Stimulated activated naive CD8-positive, alpha-beta T cell treated with anti-CD3 and anti-CD28 coated beads, Interleukin-15, amount 100 ng/mL, for 72 hours (primary cell): ENCODE results near the gene TRPV2.
"Not testable (repeated sequence)": the region's sequence is repeated elsewhere in the genome, so short reads cannot be mapped to it uniquely, and the experiment has no call there.

Source experiments
- ATAC-seq: fragments of 150-1000 bp; cut with Tn5 transposase; 2 replicates; pipeline ENCODE4 v1.10.0; 2021; ENCODE audit warnings: mild to moderate bottlenecking, moderate library complexity
- DNase-seq, 2 donors: peaks; one replicate each; pipeline ENCODE4 v3.0.0; 2021 to 2022
- H3K27ac Mint-ChIP-seq, 2 donors: one replicate each; pipeline ENCODE4 v1.8.0; 2022; ENCODE audit warnings: mild to moderate bottlenecking in 2 of 2, mixed read lengths in 2 of 2, moderate library complexity in 2 of 2
- H3K27me3 Mint-ChIP-seq: one replicate; pipeline ENCODE4 v1.8.0; 2022; ENCODE audit warnings: mixed read lengths
- H3K4me1 Mint-ChIP-seq: one replicate; pipeline ENCODE4 v1.8.0; 2022; ENCODE audit warnings: mild to moderate bottlenecking, mixed read lengths
- H3K4me3 Mint-ChIP-seq, 2 donors: one replicate each; pipeline ENCODE4 v1.8.0; 2022; ENCODE audit warnings: mild to moderate bottlenecking in 2 of 2, mixed read lengths in 2 of 2, moderate library complexity in 1 of 2
- H3K9me3 Mint-ChIP-seq, 2 donors: one replicate each; pipeline ENCODE4 v1.8.0; 2022; ENCODE audit warnings: mixed read lengths in 2 of 2

The TRPV2 gene

DNA sequence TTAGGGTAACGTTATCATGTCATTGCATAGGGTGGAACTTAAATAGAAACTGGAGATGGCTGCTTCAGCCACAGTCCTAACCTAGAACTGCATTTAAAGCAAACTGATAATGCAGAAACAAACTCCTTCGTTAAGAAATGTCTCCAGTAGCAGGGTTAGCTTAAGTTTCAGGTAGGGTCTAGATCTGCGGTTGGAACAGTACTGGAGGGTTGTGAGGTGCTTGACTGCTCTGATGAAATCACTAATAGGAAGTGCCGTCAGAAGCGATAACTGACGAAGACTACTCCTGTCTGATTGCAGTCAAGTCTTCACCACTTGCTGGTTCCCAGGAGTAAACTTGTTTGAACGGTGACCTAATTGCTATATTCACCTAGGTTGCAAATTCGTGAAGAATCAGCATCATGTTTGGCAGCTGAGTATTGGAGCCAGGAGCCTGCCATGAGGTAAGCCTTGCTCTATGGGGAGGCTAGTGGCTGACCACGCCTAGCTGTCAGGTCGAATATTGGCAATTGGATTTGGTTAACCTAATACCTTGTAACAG is 24.5 kb downstream of the TRPV2 start:
- peak; percentile 42 for ATAC-seq
- H3K27me3 Mint-ChIP-seq = no peaks in the 10 kb centered on the region
- peak overlapping the region; percentile 98 to 99 for H3K4me3 Mint-ChIP-seq
- H3K27ac Mint-ChIP-seq = peak overlapping the region; percentile 99 to 100
- no peaks in the 10 kb centered on the region for H3K9me3 Mint-ChIP-seq
- H3K4me1 Mint-ChIP-seq = peaks cover 66% of the 10 kb centered on the region
- DNase-seq = peak; percentile 24 to 40

DNA sequence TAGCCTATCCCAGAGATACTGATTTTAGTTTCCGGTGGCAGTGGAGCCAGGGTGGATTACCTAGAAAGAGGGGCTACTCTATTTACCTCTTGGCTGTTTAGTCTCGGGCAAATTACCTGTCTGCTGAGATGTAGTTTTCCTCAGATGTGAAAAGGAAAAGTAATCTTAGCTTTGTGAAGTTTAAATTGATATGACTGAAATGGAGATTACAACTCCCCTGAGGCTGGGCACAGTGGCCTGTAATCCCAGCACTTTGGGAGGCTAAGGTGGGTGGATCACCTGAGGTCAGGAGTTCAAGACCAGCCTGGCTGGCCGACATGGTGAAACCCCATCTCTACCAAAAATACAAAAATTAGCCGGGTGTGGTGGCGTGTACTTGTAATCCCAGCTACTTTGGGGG is 25.0 kb downstream of the TRPV2 start:
- peak overlapping the region; percentile 98 to 99 for H3K4me3 Mint-ChIP-seq
- not testable (repeated sequence) for H3K27me3 Mint-ChIP-seq, ATAC-seq, H3K9me3 Mint-ChIP-seq, DNase-seq
- H3K27ac Mint-ChIP-seq = peak overlapping the region; percentile 99 to 100
- peaks cover 68% of the 10 kb centered on the region for H3K4me1 Mint-ChIP-seq

- DNase-seq (no peak), ATAC-seq (no peak)
- Mint-ChIP-seq H3K27me3 (no peaks in the 10 kb centered on the region), H3K4me3 (peak overlapping the region; percentile 98 to 99), H3K4me1 (peaks cover 72% of the 10 kb centered on the region), H3K9me3 (no peaks in the 10 kb centered on the region), H3K27ac (peak overlapping the region; percentile 90 to 99)
Measured at GRCh38 chr17:16440901-16441629, 25.7 kb downstream of the TRPV2 start.

DNA sequence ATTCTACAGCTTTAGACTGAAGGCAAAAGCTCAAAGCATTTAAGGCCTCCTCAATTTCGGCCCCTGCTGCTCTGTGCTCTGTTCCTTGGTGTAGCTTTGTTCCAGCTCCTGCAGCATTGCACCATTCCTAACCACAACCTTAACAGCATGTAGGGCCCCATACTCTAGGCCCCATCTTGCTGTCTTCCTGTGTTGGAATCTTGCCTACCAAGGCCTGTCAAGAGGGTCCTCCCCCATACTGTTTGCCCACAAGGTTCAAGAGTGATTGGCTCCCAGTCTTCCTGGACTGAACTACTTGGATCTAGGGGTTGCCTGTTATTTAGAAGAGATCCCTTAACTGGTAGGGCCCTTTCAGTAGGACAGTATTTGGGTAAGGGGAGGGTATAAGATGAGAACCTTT is 26.8 kb downstream of the TRPV2 start:
- peaks cover 75% of the 10 kb centered on the region for H3K4me1 Mint-ChIP-seq
- ATAC-seq (no peak), DNase-seq (no peak)
- H3K27ac Mint-ChIP-seq = peak overlapping the region; percentile 82 to 90
- peak overlapping the region; percentile 98 to 99 for H3K4me3 Mint-ChIP-seq
- H3K9me3 Mint-ChIP-seq = no peaks in the 10 kb centered on the region
- H3K27me3 Mint-ChIP-seq = no peaks in the 10 kb centered on the region

DNA sequence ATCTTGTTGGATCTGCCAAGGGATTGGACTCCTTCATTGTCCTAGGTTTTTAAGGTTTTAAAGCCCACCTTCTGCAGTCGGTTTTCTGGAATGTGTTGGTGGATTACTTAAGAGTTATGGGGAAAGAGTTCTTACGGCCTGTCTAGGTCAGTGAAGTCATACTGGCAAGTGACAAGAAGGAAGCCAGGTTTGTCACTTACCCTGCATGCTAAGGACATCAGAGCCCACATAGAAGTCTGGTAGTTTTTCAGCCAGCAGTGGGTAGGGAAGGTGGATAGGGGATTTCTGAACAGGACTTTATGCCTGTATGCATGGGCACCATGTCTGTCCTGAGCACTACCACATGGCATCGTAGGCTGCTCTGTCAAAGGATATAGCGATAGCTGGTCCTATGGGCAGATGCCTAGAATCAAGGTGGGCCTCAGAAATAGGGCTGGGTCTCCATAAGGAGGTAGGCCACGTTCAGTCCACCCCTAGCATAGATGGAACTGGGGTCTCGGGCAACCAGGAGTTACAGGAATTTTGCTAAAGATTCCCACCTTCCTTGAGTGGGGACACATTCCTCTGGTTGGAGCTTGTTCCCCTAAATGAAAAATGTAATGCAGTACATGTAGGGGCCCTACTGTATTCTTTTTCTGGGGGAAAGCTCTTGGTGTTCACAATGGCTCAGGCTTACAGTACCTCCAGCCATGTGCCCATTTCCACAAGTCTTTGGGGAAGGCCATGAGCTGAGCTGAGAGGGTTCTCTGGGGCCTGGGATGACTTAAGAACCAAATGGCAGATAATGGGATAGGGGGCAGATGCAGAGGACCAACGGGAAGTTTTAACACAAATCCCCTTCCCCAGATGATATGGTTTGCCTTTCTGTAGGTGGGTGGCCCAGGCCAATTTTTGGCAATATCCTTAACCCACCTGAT is 27.5 kb downstream of the TRPV2 start:
- ATAC-seq = no peak
- peaks cover 75% of the 10 kb centered on the region for H3K4me1 Mint-ChIP-seq
- peak overlapping the region; percentile 98 to 99 for H3K4me3 Mint-ChIP-seq

GRCh38 chr17:16443511-16444257 is 28.3 kb downstream of the TRPV2 start:
- no peak for ATAC-seq
- no peaks in the 10 kb centered on the region for H3K9me3 Mint-ChIP-seq
- peak overlapping the region; percentile 7 to 76 for H3K27ac Mint-ChIP-seq
- peaks cover 77% of the 10 kb centered on the region for H3K4me1 Mint-ChIP-seq
- H3K4me3 Mint-ChIP-seq = no peak overlapping the region
- H3K27me3 Mint-ChIP-seq = no peaks in the 10 kb centered on the region
- DNase-seq = no peak

More for the DNA sequence above, 27.5 kb downstream of the TRPV2 start:
- DNase-seq = no peak
- Mint-ChIP-seq H3K27me3 (no peaks in the 10 kb centered on the region), H3K9me3 (no peaks in the 10 kb centered on the region), H3K27ac (peak overlapping the region; percentile 82 to 90)

GRCh38 chr17:16444258-16444886 is 29.0 kb downstream of the TRPV2 start:
- H3K4me1 Mint-ChIP-seq = peaks cover 84% of the 10 kb centered on the region
- H3K9me3 Mint-ChIP-seq = no peaks in the 10 kb centered on the region
- no peaks in the 10 kb centered on the region for H3K27me3 Mint-ChIP-seq
- H3K4me3 Mint-ChIP-seq = no peak overlapping the region
- peak overlapping the region in 1 of 2 donors; percentile 76 for H3K27ac Mint-ChIP-seq
- no peak for ATAC-seq
- no peak for DNase-seq

DNA sequence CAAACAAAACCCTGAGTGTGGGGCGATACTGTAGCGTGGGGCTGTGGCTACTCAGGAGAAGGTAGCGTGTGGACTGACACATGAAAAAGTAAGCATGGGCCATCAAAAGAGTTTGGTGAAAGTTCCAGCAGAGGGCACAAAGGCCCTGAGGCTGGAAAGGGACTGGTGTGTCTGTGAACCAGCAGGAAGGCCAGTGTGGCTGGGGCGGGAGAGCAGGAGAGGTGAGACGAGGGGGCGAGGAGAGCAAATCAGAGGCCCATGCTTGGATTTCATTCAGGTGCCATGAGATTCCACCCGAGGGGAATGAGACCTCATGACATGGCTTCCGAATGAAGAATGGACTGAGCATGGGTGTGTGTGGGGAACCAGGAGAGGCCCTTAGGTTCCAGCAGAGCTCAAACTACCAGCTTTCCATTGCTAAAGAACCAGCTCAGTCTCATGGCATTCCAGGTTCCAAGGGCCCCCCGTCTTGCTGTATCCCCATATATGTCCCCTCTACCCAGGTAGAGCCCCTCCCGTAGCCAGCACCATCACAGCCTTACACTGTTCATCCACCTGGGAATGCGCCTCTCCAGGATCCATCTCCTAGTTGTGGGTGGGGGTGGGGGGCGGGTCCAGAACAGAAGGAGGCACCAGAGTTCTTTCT is 31.1 kb downstream of the TRPV2 start:
- no peaks in the 10 kb centered on the region for H3K9me3 Mint-ChIP-seq
- DNase-seq = no peak
- H3K27ac Mint-ChIP-seq = peak overlapping the region in 1 of 2 donors; percentile 28
- H3K27me3 Mint-ChIP-seq = no peaks in the 10 kb centered on the region
- peaks cover 92% of the 10 kb centered on the region for H3K4me1 Mint-ChIP-seq
- ATAC-seq = no peak
- no peak overlapping the region for H3K4me3 Mint-ChIP-seq

- Mint-ChIP-seq H3K27me3 (no peaks in the 10 kb centered on the region), H3K27ac (peak overlapping the region; percentile 57 to 74), H3K4me1 (peaks cover 79% of the 10 kb centered on the region), H3K4me3 (no peak overlapping the region), H3K9me3 (no peaks in the 10 kb centered on the region)
- no peak for DNase-seq
- no peak for ATAC-seq
Measured at GRCh38 chr17:16447676-16448075, 32.3 kb downstream of the TRPV2 start.

- ATAC-seq (no peak), DNase-seq (no peak)
- Mint-ChIP-seq H3K27me3 (no peaks in the 10 kb centered on the region), H3K4me3 (no peak overlapping the region), H3K9me3 (no peaks in the 10 kb centered on the region), H3K4me1 (peaks cover 78% of the 10 kb centered on the region), H3K27ac (no peak overlapping the region)
Measured at GRCh38 chr17:16448490-16448889, 33.1 kb downstream of the TRPV2 start.

- H3K27ac Mint-ChIP-seq = no peak overlapping the region
- peaks cover 76% of the 10 kb centered on the region for H3K4me1 Mint-ChIP-seq
- no peak overlapping the region for H3K4me3 Mint-ChIP-seq
- no peaks in the 10 kb centered on the region for H3K27me3 Mint-ChIP-seq
- ATAC-seq (peak; percentile 72), DNase-seq (no peak)
- no peaks in the 10 kb centered on the region for H3K9me3 Mint-ChIP-seq
Measured at GRCh38 chr17:16449121-16449570, 33.8 kb downstream of the TRPV2 start.

- Mint-ChIP-seq H3K27ac (peak overlapping the region in 1 of 2 donors; percentile 89), H3K4me3 (no peak overlapping the region), H3K4me1 (peaks cover 74% of the 10 kb centered on the region), H3K9me3 (no peaks in the 10 kb centered on the region), H3K27me3 (no peaks in the 10 kb centered on the region)
- DNase-seq (no peak), ATAC-seq (no peak)
Measured at GRCh38 chr17:16450028-16450427, 34.7 kb downstream of the TRPV2 start.

DNA sequence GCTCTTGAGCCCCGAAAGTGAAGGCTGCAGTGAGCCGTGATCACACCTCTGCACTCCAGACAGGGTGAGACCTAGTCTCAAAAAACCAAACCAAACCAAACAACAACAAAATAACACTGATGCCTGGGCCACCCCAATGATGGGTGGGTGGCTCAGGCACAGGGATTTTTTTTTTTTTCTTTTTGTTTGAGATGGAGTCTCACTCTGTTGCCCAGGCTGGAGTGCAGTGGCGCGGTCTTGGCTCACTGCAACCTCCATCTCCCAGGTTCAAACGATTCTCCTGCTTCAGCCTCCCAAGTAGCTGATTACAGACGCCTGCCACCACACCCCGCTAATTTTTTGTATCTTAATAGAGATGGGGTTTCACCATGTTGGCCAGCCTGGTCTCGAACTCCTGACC is 36.9 kb downstream of the TRPV2 start:
- H3K4me1 Mint-ChIP-seq = peaks cover 54% of the 10 kb centered on the region
- H3K27ac Mint-ChIP-seq, H3K4me3 Mint-ChIP-seq, ATAC-seq, DNase-seq, H3K27me3 Mint-ChIP-seq, H3K9me3 Mint-ChIP-seq: not testable (repeated sequence)

- ATAC-seq = peak; percentile 3
- peaks cover 44% of the 10 kb centered on the region for H3K4me1 Mint-ChIP-seq
- DNase-seq = no peak
- H3K27ac Mint-ChIP-seq = peak overlapping the region in 1 of 2 donors; percentile 80
- no peaks in the 10 kb centered on the region for H3K9me3 Mint-ChIP-seq
- no peaks in the 10 kb centered on the region for H3K27me3 Mint-ChIP-seq
- no peak overlapping the region for H3K4me3 Mint-ChIP-seq
Measured at GRCh38 chr17:16453493-16453851, 38.1 kb downstream of the TRPV2 start.
